H9 (cell line): ENCODE measurements around the gene PAPOLA. TPM values are rescaled to one million over a fixed set of nuclear protein-coding genes. Genes with fewer than 3 reads are reported as not detected.
"Not testable (repeated sequence)": the region's sequence is repeated elsewhere in the genome, so short reads cannot be mapped to it uniquely, and the experiment has no call there.

Source experiments
- DNase-seq: peaks from one replicate; pipeline ENCODE4 v3.0.0-alpha.2; 2017
- H2AFZ ChIP-seq: one replicate; pipeline ENCODE4 v1.6.1; 2013; ENCODE audit warnings: mild to moderate bottlenecking, low read length, control low read depth, moderate library complexity
- H2AK5ac ChIP-seq: 2 replicates; pipeline ENCODE4 v1.6.1; 2013; ENCODE audit warnings: low read length, control low read depth, mixed read lengths; ENCODE audit not compliant: insufficient read length
- H2BK120ac ChIP-seq: one replicate; pipeline ENCODE4 v1.6.1; 2013; ENCODE audit warnings: low read depth, mild to moderate bottlenecking, low read length, control low read depth, inconsistent platforms; ENCODE audit not compliant: poor library complexity, severe bottlenecking
- H2BK12ac ChIP-seq: 2 replicates; pipeline ENCODE4 v1.6.1; 2013; ENCODE audit warnings: low read length, control low read depth, mixed read lengths, low read depth; ENCODE audit not compliant: insufficient read length
- H2BK15ac ChIP-seq: 2 replicates; pipeline ENCODE4 v1.6.1; 2013; ENCODE audit warnings: low read depth, low read length, control low read depth
- H2BK20ac ChIP-seq: one replicate; pipeline ENCODE4 v1.6.1; 2013; ENCODE audit warnings: low read depth, mild to moderate bottlenecking, low read length, control low read depth, inconsistent platforms; ENCODE audit not compliant: poor library complexity, severe bottlenecking
- H2BK5ac ChIP-seq: 2 replicates; pipeline ENCODE4 v1.6.1; 2013; ENCODE audit warnings: low read length, control low read depth, mixed read lengths; ENCODE audit not compliant: insufficient read length
- H3K14ac ChIP-seq: 2 replicates; pipeline ENCODE4 v1.6.1; 2013; ENCODE audit warnings: low read length, control low read depth; ENCODE audit not compliant: insufficient read depth
- H3K18ac ChIP-seq: 2 replicates; pipeline ENCODE4 v1.6.1; 2013; ENCODE audit warnings: low read depth, mild to moderate bottlenecking, mixed read lengths, low read length, control low read depth; ENCODE audit not compliant: insufficient read length
- H3K23ac ChIP-seq: 2 replicates; pipeline ENCODE4 v1.6.1; 2013; ENCODE audit warnings: low read length, control low read depth, mixed read lengths, low read depth; ENCODE audit not compliant: insufficient read length
- H3K23me2 ChIP-seq: 2 replicates; pipeline ENCODE4 v1.6.1; 2013; ENCODE audit warnings: low read depth, mild to moderate bottlenecking, mixed read lengths, low read length, control low read depth; ENCODE audit not compliant: insufficient read length, poor library complexity, severe bottlenecking
- H3K27ac ChIP-seq: 2 replicates; pipeline ENCODE4 v1.5.1; 2013; ENCODE audit warnings: low read length, control low read depth, mixed read lengths, low read depth; ENCODE audit not compliant: insufficient read length
- H3K27me3 ChIP-seq: 2 replicates; pipeline ENCODE4 v1.6.1; 2013; ENCODE audit warnings: low read length, control low read depth, inconsistent platforms; ENCODE audit not compliant: insufficient read depth
- H3K4ac ChIP-seq: 2 replicates; pipeline ENCODE4 v1.6.1; 2013; ENCODE audit warnings: low read depth, mild to moderate bottlenecking, control low read depth, inconsistent platforms, low read length, moderate library complexity
- H3K4me1 ChIP-seq: 2 replicates; pipeline ENCODE4 v1.6.1; 2013; ENCODE audit warnings: low read length, control low read depth, inconsistent platforms; ENCODE audit not compliant: insufficient read depth
- H3K4me2 ChIP-seq: 2 replicates; pipeline ENCODE4 v1.6.1; 2013; ENCODE audit warnings: low read length, control low read depth, mixed read lengths; ENCODE audit not compliant: insufficient read length, insufficient read depth
- H3K56ac ChIP-seq: 2 replicates; pipeline ENCODE4 v1.6.1; 2013; ENCODE audit warnings: low read depth, mild to moderate bottlenecking, mixed read lengths, low read length, control low read depth; ENCODE audit not compliant: insufficient read length
- H3K79me1 ChIP-seq: 2 replicates; pipeline ENCODE4 v1.6.1; 2013; ENCODE audit warnings: low read depth, mild to moderate bottlenecking, moderate library complexity, low read length, control low read depth, inconsistent platforms; ENCODE audit not compliant: insufficient read depth, poor library complexity, severe bottlenecking
- H3K79me2 ChIP-seq: 2 replicates; pipeline ENCODE4 v1.6.1; 2013; ENCODE audit warnings: low read length, control low read depth, inconsistent platforms; ENCODE audit not compliant: insufficient read depth
- H3K9ac ChIP-seq: 2 replicates; pipeline ENCODE4 v1.6.1; 2013; ENCODE audit warnings: low read length, control low read depth, mixed read lengths; ENCODE audit not compliant: insufficient read length; ENCODE audit errors: extremely low read depth
- H3K9me3 ChIP-seq: one replicate; pipeline ENCODE4 v1.6.1; 2013; ENCODE audit warnings: low read depth, low read length, inconsistent platforms; ENCODE audit not compliant: control insufficient read depth
- H3T11ph ChIP-seq: one replicate; pipeline ENCODE4 v1.6.1; 2013; ENCODE audit warnings: mild to moderate bottlenecking, low read length, control low read depth, inconsistent platforms
- H4K20me1 ChIP-seq: one replicate; pipeline ENCODE4 v1.6.1; 2013; ENCODE audit not compliant: control insufficient read depth, insufficient read length, insufficient read depth
- H4K5ac ChIP-seq: 2 replicates; pipeline ENCODE4 v1.6.1; 2013; ENCODE audit warnings: low read depth, mild to moderate bottlenecking, mixed read lengths, low read length, control low read depth; ENCODE audit not compliant: insufficient read length
- H4K8ac ChIP-seq: replicated peaks from 2 replicates; pipeline ENCODE4 v1.6.1; 2013; ENCODE audit warnings: low read length, control low read depth, mixed read lengths, low read depth; ENCODE audit not compliant: insufficient read length
- H4K91ac ChIP-seq: 2 replicates; pipeline ENCODE4 v1.6.1; 2013; ENCODE audit warnings: low read depth, mild to moderate bottlenecking, moderate library complexity, mixed read lengths, low read length, control low read depth; ENCODE audit not compliant: insufficient read length
- H3K27ac Mint-ChIP-seq, 3 experiments: 2 replicates in 2 of 3; 3 replicates in 1 of 3; pipeline ENCODE4 v1.8.0; 2020 to 2021; ENCODE audit warnings: mixed read lengths in 3 of 3, mild to moderate bottlenecking in 1 of 3, moderate library complexity in 1 of 3
- H3K27me3 Mint-ChIP-seq: 2 replicates; pipeline ENCODE4 v1.8.0; 2021; ENCODE audit warnings: low read depth, mild to moderate bottlenecking, moderate library complexity, mixed read lengths
- H3K36me3 Mint-ChIP-seq, 3 experiments: 2 replicates in 2 of 3; 3 replicates in 1 of 3; pipeline ENCODE4 v1.8.0; 2020 to 2021; ENCODE audit warnings: low read depth in 3 of 3, mixed read lengths in 3 of 3; ENCODE audit not compliant: insufficient read depth in 1 of 3
- H3K4me1 Mint-ChIP-seq, 2 experiments: 2 replicates each; pipeline ENCODE4 v1.8.0; 2020; ENCODE audit warnings: mixed read lengths in 2 of 2
- H3K4me3 Mint-ChIP-seq, 2 experiments: 2 replicates in 1 of 2; 3 replicates in 1 of 2; pipeline ENCODE4 v1.8.0; 2020 to 2021; ENCODE audit warnings: mild to moderate bottlenecking in 2 of 2, mixed read lengths in 2 of 2, moderate library complexity in 1 of 2
- H3K9me3 Mint-ChIP-seq, 2 experiments: 2 replicates in 1 of 2; 3 replicates in 1 of 2; pipeline ENCODE4 v1.8.0; 2020; ENCODE audit warnings: mild to moderate bottlenecking in 2 of 2, mixed read lengths in 2 of 2, moderate library complexity in 1 of 2
- CTCF ChIP-seq: fragments of 200-600 bp; sonication (generic); conservative IDR thresholded peaks from 3 replicates; pipeline ENCODE4 v1.8.0; 2021; ENCODE audit warnings: antibody characterized with exemption, mild to moderate bottlenecking
- WGBS: extraction: QIAGEN DNeasy Blood & Tissue Kit; methylation state at CpG from one replicate; pipeline ENCODE4 v1.1.7; 2013; ENCODE audit warnings: missing lambda C conversion rate, low lambda C conversion rate, mixed read lengths; ENCODE audit not compliant: insufficient read length; ENCODE audit errors: extremely low coverage; 5-methylcytosine and 5-hydroxymethylcytosine counted together
- total RNA-seq: library from RNA; stranded (reverse); gene quantifications from 2 replicates; pipeline ENCODE4 v1.2.1, GENCODE V29; 2021

Gene PAPOLA
- total RNA-seq, 1 experiment from 2014 or later: 188 TPM

- Mint-ChIP-seq H3K27me3 (no peaks in the 10 kb centered on the region), H3K9me3 (no peaks in the 10 kb centered on the region), H3K4me1 (no peaks in the 10 kb centered on the region), H3K27ac (no peak overlapping the region), H3K4me3 (no peak overlapping the region), H3K36me3 (no peaks in the 10 kb centered on the region)
- Histone ChIP-seq H2BK15ac (no peak overlapping the region), H3K23me2 (no peaks in the 10 kb centered on the region), H3K27me3 (no peaks in the 10 kb centered on the region), H3T11ph (no peak overlapping the region), H3K23ac (no peak overlapping the region), H3K79me1 (no peaks in the 10 kb centered on the region), H2BK5ac (no peak overlapping the region), H2BK120ac (no peak overlapping the region), H4K91ac (no peak overlapping the region), H3K4ac (no peak overlapping the region), H2AFZ (no peak overlapping the region), H3K14ac (no peak overlapping the region), H3K79me2 (no peaks in the 10 kb centered on the region), H3K18ac (no peak overlapping the region), H3K4me1 (no peaks in the 10 kb centered on the region), H3K9ac (no peak overlapping the region), H4K8ac (no peak overlapping the region), H3K9me3 (no peaks in the 10 kb centered on the region), H2BK12ac (no peak overlapping the region), H2AK5ac (no peak overlapping the region), H3K56ac (no peak overlapping the region), H4K5ac (no peak overlapping the region), H4K20me1 (no peaks in the 10 kb centered on the region), H3K4me2 (no peak overlapping the region), H2BK20ac (no peak overlapping the region), H3K27ac (no peak overlapping the region)
- no CpG with 5 or more reads among the region's 4 CpGs for WGBS
- TF ChIP-seq CTCF: no peak
- no peak for DNase-seq
These were observed 31.9 kb upstream of the PAPOLA start for GRCh38 chr14:96470331-96470730.

- not testable (repeated sequence) for H3K18ac ChIP-seq, H3K9me3 Mint-ChIP-seq, H3K23ac ChIP-seq, H3K9ac ChIP-seq, H3K79me1 ChIP-seq, H3K4me1 ChIP-seq, H4K8ac ChIP-seq, H3K27me3 Mint-ChIP-seq, DNase-seq, H3K56ac ChIP-seq, H4K91ac ChIP-seq, H3K4ac ChIP-seq, H2BK120ac ChIP-seq, H3K36me3 Mint-ChIP-seq, H2AFZ ChIP-seq, H3K14ac ChIP-seq, H3K4me2 ChIP-seq, H2BK20ac ChIP-seq, H3K9me3 ChIP-seq, H3K79me2 ChIP-seq, H4K5ac ChIP-seq, H3K23me2 ChIP-seq, H2BK12ac ChIP-seq, H2BK15ac ChIP-seq, H3T11ph ChIP-seq, H3K4me1 Mint-ChIP-seq, H3K4me3 Mint-ChIP-seq, H4K20me1 ChIP-seq, H2AK5ac ChIP-seq, H3K27me3 ChIP-seq, H2BK5ac ChIP-seq, H3K27ac ChIP-seq
- no CpG with 5 or more reads among the region's 4 CpGs for WGBS
- H3K27ac Mint-ChIP-seq: peak overlapping the region in 1 of 3 experiments; percentile 55; a peak in 1 of 7 replicates
These were observed 31.2 kb upstream of the PAPOLA start for GRCh38 chr14:96470967-96471366.
